ENCODE data around the gene C17orf78. TPM values are rescaled to one million over a fixed set of nuclear protein-coding genes. Genes with fewer than 3 reads are reported as not detected.

C17orf78 gene
- total and polyA plus RNA-seq, 2 of the 13 experiments (the other 11 are each of a cell fraction or from before 2014, with no cell fraction given) = not detected

- TF ChIP-seq CSRNP1 (CRISPR knock-in tag; IDR thresholded peaks at IDR 0.05) (no peak), ZSCAN30 (CRISPR knock-in tag; IDR thresholded peaks at IDR 0.05) (no peak), XRCC5 (optimal IDR thresholded peaks at IDR 0.05; ENCODE audit: low read length) (no peak), ZNF136 (CRISPR knock-in tag; IDR thresholded peaks at IDR 0.05; ENCODE audit: low read depth) (no peak), BHLHE40 (IDR thresholded peaks at IDR 0.05; ENCODE audit: low read length) (no peak), AKNA (CRISPR knock-in tag; IDR thresholded peaks at IDR 0.05; ENCODE audit: borderline replicate concordance) (no peak), KIAA2018 (CRISPR knock-in tag; IDR thresholded peaks at IDR 0.05; ENCODE audit: borderline replicate concordance) (no peak), FOSL2 (CRISPR knock-in tag; IDR thresholded peaks at IDR 0.05) (no peak), SNAI1 (CRISPR knock-in tag; IDR thresholded peaks at IDR 0.05; ENCODE audit: borderline replicate concordance) (no peak), ZBTB34 (CRISPR knock-in tag; IDR thresholded peaks at IDR 0.05) (no peak), ZNF556 (CRISPR knock-in tag; IDR thresholded peaks at IDR 0.05; ENCODE audit: borderline replicate concordance) (no peak; the same call in 1 of the 2 replicates)
These were observed 17.5 kb upstream of the C17orf78 start (continued) for GRCh38 chr17:37358098-37358829.
